Measurements from ENCODE around the gene NKD2. TPM values are rescaled to one million over a fixed set of nuclear protein-coding genes. Genes with fewer than 3 reads are reported as not detected.
"Not testable (repeated sequence)": the region's sequence is repeated elsewhere in the genome, so short reads cannot be mapped to it uniquely, and the experiment has no call there.

NKD2 gene
- total and polyA plus RNA-seq, 9 donors = 1.5 to 5.3 (median 2.3) TPM

DNA sequence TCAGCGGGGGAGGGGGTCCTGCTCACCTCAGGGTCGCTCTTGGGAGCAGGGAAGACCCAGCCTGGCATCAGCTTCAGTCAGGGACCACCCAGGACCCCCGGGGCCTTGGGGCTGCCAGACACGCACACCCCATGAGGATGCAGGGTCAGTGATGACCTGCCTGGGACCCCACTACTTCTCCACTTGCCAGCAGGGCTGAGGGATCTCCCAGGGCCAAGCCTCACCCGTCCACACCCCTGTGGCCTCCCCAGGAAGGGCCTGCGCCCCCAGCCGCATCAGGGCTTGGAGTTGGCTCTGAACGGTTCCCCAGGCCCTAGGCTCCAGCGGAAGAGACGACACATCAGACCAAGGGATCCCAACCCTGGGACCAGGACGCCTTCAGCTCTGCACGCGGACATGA, 69.6 kb downstream of the NKD2 start:
- peaks cover 24% of the 10 kb centered on the region for H3K36me3 ChIP-seq (ENCODE audit: control insufficient read depth, insufficient read depth, low read length)
- 85% methylated on average over 13 of the region's 13 CpGs for WGBS (ENCODE audit: insufficient coverage)

GRCh38 chr5:1078851-1079250, 70.2 kb downstream of the NKD2 start:
- H3K4me1 ChIP-seq (ENCODE audit: control insufficient read depth, insufficient read depth, low read length) = peaks cover 6% of the 10 kb centered on the region
- no peak for DNase-seq
- H3K36me3 ChIP-seq (ENCODE audit: control insufficient read depth, insufficient read depth, low read length) = peaks cover 26% of the 10 kb centered on the region
- 91% methylated on average over 21 of the region's 23 CpGs for WGBS (ENCODE audit: insufficient coverage)
- H3K27me3 ChIP-seq (ENCODE audit: control insufficient read depth, insufficient read depth, low read length) = peaks cover 2% of the 10 kb centered on the region
- H3K4me3 ChIP-seq (ENCODE audit: low read length) = no peak overlapping the region
- no peak overlapping the region for H3K27ac ChIP-seq (ENCODE audit: low read length)
- H3K9me3 ChIP-seq (replicated peaks; ENCODE audit: control insufficient read depth, low read depth, low read length) = no peaks in the 10 kb centered on the region

More for the DNA sequence above, 69.6 kb downstream of the NKD2 start:
- H3K4me1 ChIP-seq (ENCODE audit: control insufficient read depth, insufficient read depth, low read length) = peaks cover 6% of the 10 kb centered on the region
- no peak overlapping the region for H3K27ac ChIP-seq (ENCODE audit: low read length)
- H3K9me3 ChIP-seq (replicated peaks; ENCODE audit: control insufficient read depth, low read depth, low read length) = no peaks in the 10 kb centered on the region
- no peak overlapping the region for H3K4me3 ChIP-seq (ENCODE audit: low read length)
- peaks cover 2% of the 10 kb centered on the region for H3K27me3 ChIP-seq (ENCODE audit: control insufficient read depth, insufficient read depth, low read length)
- DNase-seq = no peak

DNA sequence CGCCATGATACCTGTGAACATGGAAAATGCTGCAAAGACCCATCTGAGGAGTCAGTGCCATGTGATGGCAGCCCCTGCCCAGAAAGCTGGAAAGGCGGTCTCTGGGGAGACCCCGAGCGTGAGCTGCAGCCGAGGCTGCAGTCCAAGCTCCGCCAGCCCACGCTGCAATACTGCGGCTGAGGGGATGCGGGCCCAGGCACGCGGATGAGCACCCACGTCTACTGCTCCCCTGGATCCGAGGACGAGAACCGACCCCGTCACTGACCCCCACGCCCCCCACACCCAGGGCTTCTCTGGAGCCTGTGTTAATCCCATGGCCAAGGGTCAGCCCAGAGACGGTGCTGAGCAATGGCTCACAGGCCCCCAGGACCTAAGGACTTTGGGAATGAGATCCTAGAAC, 70.9 kb downstream of the NKD2 start:
- WGBS (ENCODE audit: insufficient coverage) = 87% methylated on average over 18 of the region's 18 CpGs
- Histone ChIP-seq H3K4me3 (ENCODE audit: low read length) (no peak overlapping the region), H3K27ac (ENCODE audit: low read length) (no peak overlapping the region), H3K9me3 (replicated peaks; ENCODE audit: control insufficient read depth, low read depth, low read length) (no peaks in the 10 kb centered on the region), H3K4me1 (ENCODE audit: control insufficient read depth, insufficient read depth, low read length) (peaks cover 6% of the 10 kb centered on the region), H3K36me3 (ENCODE audit: control insufficient read depth, insufficient read depth, low read length) (peaks cover 30% of the 10 kb centered on the region), H3K27me3 (ENCODE audit: control insufficient read depth, insufficient read depth, low read length) (peaks cover 2% of the 10 kb centered on the region)
- no peak for DNase-seq

GRCh38 chr5:1079961-1080360, 71.4 kb downstream of the NKD2 start:
- Histone ChIP-seq H3K36me3 (ENCODE audit: control insufficient read depth, insufficient read depth, low read length) (peaks cover 30% of the 10 kb centered on the region), H3K27ac (ENCODE audit: low read length) (no peak overlapping the region), H3K27me3 (ENCODE audit: control insufficient read depth, insufficient read depth, low read length) (peaks cover 2% of the 10 kb centered on the region), H3K4me1 (ENCODE audit: control insufficient read depth, insufficient read depth, low read length) (peaks cover 6% of the 10 kb centered on the region), H3K4me3 (ENCODE audit: low read length) (no peak overlapping the region), H3K9me3 (replicated peaks; ENCODE audit: control insufficient read depth, low read depth, low read length) (no peaks in the 10 kb centered on the region)
- no peak for DNase-seq
- WGBS (ENCODE audit: insufficient coverage) = 89% methylated on average over 13 of the region's 35 CpGs

- WGBS (ENCODE audit: insufficient coverage) = 26% methylated on average over 16 of the region's 18 CpGs
- H3K4me1 ChIP-seq (ENCODE audit: control insufficient read depth, insufficient read depth, low read length) = peaks cover 6% of the 10 kb centered on the region
- peak; percentile 45 for DNase-seq
- peaks cover 30% of the 10 kb centered on the region for H3K36me3 ChIP-seq (ENCODE audit: control insufficient read depth, insufficient read depth, low read length)
- H3K9me3 ChIP-seq (replicated peaks; ENCODE audit: control insufficient read depth, low read depth, low read length) = no peaks in the 10 kb centered on the region
- no peak overlapping the region for H3K4me3 ChIP-seq (ENCODE audit: low read length)
- H3K27me3 ChIP-seq (ENCODE audit: control insufficient read depth, insufficient read depth, low read length) = peaks cover 2% of the 10 kb centered on the region
- H3K27ac ChIP-seq (ENCODE audit: low read length) = no peak overlapping the region
Observed at GRCh38 chr5:1080432-1080831, 71.8 kb downstream of the NKD2 start.

GRCh38 chr5:1081519-1081918, 72.9 kb downstream of the NKD2 start:
- Histone ChIP-seq H3K4me1 (ENCODE audit: control insufficient read depth, insufficient read depth, low read length) (peaks cover 6% of the 10 kb centered on the region), H3K4me3 (ENCODE audit: low read length) (no peak overlapping the region), H3K9me3 (replicated peaks; ENCODE audit: control insufficient read depth, low read depth, low read length) (no peaks in the 10 kb centered on the region), H3K27me3 (ENCODE audit: control insufficient read depth, insufficient read depth, low read length) (peaks cover 2% of the 10 kb centered on the region), H3K27ac (ENCODE audit: low read length) (no peak overlapping the region), H3K36me3 (ENCODE audit: control insufficient read depth, insufficient read depth, low read length) (peaks cover 28% of the 10 kb centered on the region)
- no peak for DNase-seq
- WGBS (ENCODE audit: insufficient coverage) = 86% methylated on average over 24 of the region's 26 CpGs

DNA sequence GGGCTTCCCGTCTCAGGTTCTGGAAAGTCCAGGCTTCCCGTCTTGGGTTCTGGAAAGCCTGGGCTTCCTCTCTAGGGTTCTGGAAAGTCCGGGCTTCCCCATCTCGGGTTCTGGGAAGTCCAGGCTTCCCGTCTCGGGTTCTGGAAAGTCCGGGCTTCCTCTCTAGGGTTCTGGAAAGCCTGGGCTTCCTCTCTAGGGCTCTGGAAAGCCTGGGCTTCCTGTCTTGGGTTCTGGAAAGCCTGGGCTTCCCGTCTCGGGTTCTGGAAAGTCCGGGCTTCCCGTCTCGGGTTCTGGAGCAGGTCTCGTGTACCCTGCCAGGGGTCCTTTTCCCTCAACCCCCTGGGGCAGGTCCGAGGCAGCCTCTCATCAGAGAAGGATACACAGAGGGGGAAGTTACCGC, 74.4 kb downstream of the NKD2 start:
- H3K27ac ChIP-seq (ENCODE audit: low read length); H3K4me3 ChIP-seq (ENCODE audit: low read length); H3K4me1 ChIP-seq (ENCODE audit: control insufficient read depth, insufficient read depth, low read length); H3K9me3 ChIP-seq (replicated peaks; ENCODE audit: control insufficient read depth, low read depth, low read length); DNase-seq; H3K27me3 ChIP-seq (ENCODE audit: control insufficient read depth, insufficient read depth, low read length): not testable (repeated sequence)
- WGBS (ENCODE audit: insufficient coverage) = 80% methylated on average over 2 of the region's 15 CpGs
- H3K36me3 ChIP-seq (ENCODE audit: control insufficient read depth, insufficient read depth, low read length) = peaks cover 39% of the 10 kb centered on the region

DNA sequence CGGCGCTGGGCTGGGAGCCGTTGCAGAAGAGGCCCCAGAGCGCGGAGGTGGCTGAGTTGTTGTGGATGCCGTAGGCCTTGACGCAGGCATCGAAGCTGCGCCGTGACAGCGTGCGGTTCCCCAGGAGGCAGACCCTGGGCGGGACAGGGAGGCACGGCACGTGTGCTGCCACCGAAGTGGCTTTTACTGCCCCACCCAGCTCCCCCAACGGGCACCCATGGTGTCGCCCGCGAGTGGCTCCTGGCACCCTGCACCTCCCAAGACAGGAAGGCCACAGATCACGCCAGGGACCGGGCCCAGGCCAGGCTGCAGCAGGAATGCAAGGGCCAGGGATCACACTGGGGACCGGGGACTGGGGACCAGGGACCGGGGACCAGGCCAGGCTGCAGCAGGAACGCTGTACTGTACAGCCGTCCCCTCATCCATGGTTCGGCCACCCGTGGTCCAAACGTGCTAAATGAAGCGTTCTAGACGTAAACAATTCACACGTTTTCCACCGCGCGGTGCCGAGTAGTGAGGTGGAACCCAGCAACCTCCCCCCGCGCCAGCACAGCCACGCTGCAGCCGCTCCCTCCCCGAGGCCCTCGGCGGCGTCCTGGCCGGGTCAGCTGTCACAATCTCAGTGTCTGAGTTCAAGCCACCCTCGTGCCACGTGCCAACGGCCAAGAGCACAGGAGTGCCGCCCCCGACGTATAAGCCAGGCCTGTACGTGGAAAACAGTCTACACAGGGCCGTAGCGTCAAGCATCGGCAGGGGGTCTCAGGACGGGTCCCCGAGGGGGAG, 75.4 kb downstream of the NKD2 start:
- no peak overlapping the region for H3K27ac ChIP-seq (ENCODE audit: low read length)
- peaks cover 8% of the 10 kb centered on the region for H3K4me1 ChIP-seq (ENCODE audit: control insufficient read depth, insufficient read depth, low read length)
- H3K27me3 ChIP-seq (ENCODE audit: control insufficient read depth, insufficient read depth, low read length) = peaks cover 2% of the 10 kb centered on the region
- peaks cover 36% of the 10 kb centered on the region for H3K36me3 ChIP-seq (ENCODE audit: control insufficient read depth, insufficient read depth, low read length)
- WGBS (ENCODE audit: insufficient coverage) = 86% methylated on average over 57 of the region's 57 CpGs
- H3K4me3 ChIP-seq (ENCODE audit: low read length) = no peak overlapping the region
- no peaks in the 10 kb centered on the region for H3K9me3 ChIP-seq (replicated peaks; ENCODE audit: control insufficient read depth, low read depth, low read length)
- no peak for DNase-seq

GRCh38 chr5:1085391-1085790, 76.8 kb downstream of the NKD2 start:
- Histone ChIP-seq H3K27me3 (ENCODE audit: control insufficient read depth, insufficient read depth, low read length) (peaks cover 2% of the 10 kb centered on the region), H3K36me3 (ENCODE audit: control insufficient read depth, insufficient read depth, low read length) (peaks cover 40% of the 10 kb centered on the region), H3K4me3 (ENCODE audit: low read length) (no peak overlapping the region), H3K27ac (ENCODE audit: low read length) (no peak overlapping the region), H3K9me3 (replicated peaks; ENCODE audit: control insufficient read depth, low read depth, low read length) (no peaks in the 10 kb centered on the region), H3K4me1 (ENCODE audit: control insufficient read depth, insufficient read depth, low read length) (peaks cover 20% of the 10 kb centered on the region)
- WGBS (ENCODE audit: insufficient coverage) = 94% methylated on average over 38 of the region's 39 CpGs
- no peak for DNase-seq

DNA sequence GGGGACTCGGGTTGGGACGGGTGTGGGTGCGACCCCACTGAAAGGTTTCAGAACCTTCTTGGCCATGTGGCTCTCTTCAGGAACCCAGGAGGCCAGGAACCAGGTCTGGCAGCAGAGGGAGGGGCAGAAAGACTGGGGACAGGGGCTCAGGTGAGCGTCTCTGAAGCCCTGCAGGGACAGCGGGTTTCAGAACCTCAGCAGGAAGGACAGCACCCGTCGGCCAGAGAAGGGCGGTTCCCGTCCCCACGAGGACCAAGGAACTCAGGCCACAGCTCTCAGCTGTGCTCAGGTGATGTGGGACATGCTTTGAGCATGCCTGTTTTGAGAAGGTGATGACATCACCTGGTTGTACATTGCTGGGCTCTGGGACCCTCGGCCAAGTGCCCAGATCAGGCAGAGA, 77.5 kb downstream of the NKD2 start:
- H3K4me1 ChIP-seq (ENCODE audit: control insufficient read depth, insufficient read depth, low read length) = peaks cover 21% of the 10 kb centered on the region
- H3K27ac ChIP-seq (ENCODE audit: low read length) = no peak overlapping the region
- WGBS (ENCODE audit: insufficient coverage) = 78% methylated on average over 11 of the region's 11 CpGs
- H3K4me3 ChIP-seq (ENCODE audit: low read length) = no peak overlapping the region
- peaks cover 2% of the 10 kb centered on the region for H3K27me3 ChIP-seq (ENCODE audit: control insufficient read depth, insufficient read depth, low read length)
- no peak for DNase-seq
- no peaks in the 10 kb centered on the region for H3K9me3 ChIP-seq (replicated peaks; ENCODE audit: control insufficient read depth, low read depth, low read length)
- peaks cover 43% of the 10 kb centered on the region for H3K36me3 ChIP-seq (ENCODE audit: control insufficient read depth, insufficient read depth, low read length)

Measured in muscle of leg (tissue), 11 donors.